Esophagus muscularis mucosa (tissue), 4 donors: ENCODE results near the gene BID.

Experiments used
- EP300 ChIP-seq: sonication (generic); formaldehyde crosslinking; IDR thresholded peaks from one replicate; pipeline ENCODE4 v1.6.1; 2017; ENCODE audit warnings: antibody characterized with exemption
- POLR2A ChIP-seq: fragments of 450-650 bp; IDR thresholded peaks from one replicate; pipeline ENCODE4 v1.6.1; 2017; ENCODE audit warnings: antibody characterized with exemption, moderate library complexity, mild to moderate bottlenecking, low read depth
- TF ChIP-seq, protein P1 (sequence below), 3 experiments: fragments of 200-600 bp in 2 of 3; fragments of 450-650 bp in 1 of 3; sonication (generic) in 2 of 3; IDR thresholded peaks; one replicate each; pipeline ENCODE4 v1.5.1; 2017 to 2019; ENCODE audit warnings: antibody characterized with exemption in 3 of 3, mild to moderate bottlenecking in 2 of 3, moderate library complexity in 1 of 3

DNA sequence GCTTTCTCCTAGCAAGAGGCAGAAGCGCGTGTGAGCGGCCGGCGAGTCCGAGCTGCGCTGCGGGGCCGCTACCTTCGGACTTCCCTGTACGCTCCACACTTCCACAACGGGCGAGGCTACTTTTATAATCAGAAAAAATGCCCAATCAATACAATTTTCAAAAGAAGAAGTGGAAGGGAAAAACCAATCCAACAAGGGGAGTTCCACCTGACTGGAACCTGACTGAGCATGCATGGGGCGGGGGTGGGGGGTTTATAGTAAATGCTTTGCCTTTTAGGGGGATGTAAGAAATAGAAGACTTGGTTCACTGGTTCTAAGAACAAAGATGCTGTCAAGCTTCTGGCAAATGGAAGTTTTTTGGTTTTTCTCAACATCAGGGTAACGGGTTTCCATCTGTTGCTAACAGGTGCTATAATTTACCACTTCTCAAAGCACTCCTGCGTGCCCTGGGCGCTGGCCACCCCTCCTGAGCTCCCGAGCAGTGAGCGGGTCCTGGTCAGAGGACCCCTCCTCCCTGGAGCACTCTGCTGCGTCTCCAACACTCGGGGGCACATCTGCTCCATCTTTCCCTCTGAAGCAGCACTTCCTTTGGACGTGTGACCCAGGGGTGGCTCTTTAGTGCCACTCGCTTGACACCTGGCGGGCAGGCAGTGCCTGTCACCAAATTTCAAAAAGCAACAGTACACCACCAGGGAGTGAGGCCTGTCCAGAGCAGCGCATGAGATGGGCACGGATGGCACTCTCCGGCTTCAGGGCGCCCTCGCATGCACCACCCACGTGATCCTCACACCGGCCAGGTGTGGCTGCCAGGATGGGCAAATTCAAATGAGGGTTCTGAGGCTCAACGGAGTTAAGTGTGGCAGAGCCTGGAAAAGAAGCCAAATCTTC is 21.6 kb upstream of the BID start:
- TF ChIP-seq POLR2A (no peak), EP300 (no peak)
- TF ChIP-seq, protein P1, sequence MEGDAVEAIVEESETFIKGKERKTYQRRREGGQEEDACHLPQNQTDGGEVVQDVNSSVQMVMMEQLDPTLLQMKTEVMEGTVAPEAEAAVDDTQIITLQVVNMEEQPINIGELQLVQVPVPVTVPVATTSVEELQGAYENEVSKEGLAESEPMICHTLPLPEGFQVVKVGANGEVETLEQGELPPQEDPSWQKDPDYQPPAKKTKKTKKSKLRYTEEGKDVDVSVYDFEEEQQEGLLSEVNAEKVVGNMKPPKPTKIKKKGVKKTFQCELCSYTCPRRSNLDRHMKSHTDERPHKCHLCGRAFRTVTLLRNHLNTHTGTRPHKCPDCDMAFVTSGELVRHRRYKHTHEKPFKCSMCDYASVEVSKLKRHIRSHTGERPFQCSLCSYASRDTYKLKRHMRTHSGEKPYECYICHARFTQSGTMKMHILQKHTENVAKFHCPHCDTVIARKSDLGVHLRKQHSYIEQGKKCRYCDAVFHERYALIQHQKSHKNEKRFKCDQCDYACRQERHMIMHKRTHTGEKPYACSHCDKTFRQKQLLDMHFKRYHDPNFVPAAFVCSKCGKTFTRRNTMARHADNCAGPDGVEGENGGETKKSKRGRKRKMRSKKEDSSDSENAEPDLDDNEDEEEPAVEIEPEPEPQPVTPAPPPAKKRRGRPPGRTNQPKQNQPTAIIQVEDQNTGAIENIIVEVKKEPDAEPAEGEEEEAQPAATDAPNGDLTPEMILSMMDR (IDR thresholded peaks at IDR 0.05), result no peak
